Peyer's patch (tissue), 4 donors: ENCODE measurements around the gene GNAQ. TPM values are rescaled to one million over a fixed set of nuclear protein-coding genes. Genes with fewer than 3 reads are reported as not detected.
"Not testable (repeated sequence)": the region's sequence is repeated elsewhere in the genome, so short reads cannot be mapped to it uniquely, and the experiment has no call there.

Experiments
- DNase-seq, 3 donors: peaks; one replicate each; pipeline ENCODE4 v3.0.0-alpha.2; 2017 to 2019
- H3K27ac ChIP-seq, 4 donors: fragments of 200-600 bp; sonication (generic); one replicate each; pipeline ENCODE4 v1.5.1; 2016 to 2019
- H3K27me3 ChIP-seq, 2 donors: fragments of 200-600 bp; sonication (generic); one replicate each; pipeline ENCODE4 v1.5.1; 2019
- H3K36me3 ChIP-seq, 3 donors: fragments of 200-600 bp; sonication (generic); one replicate each; pipeline ENCODE4 v1.5.1; 2016 to 2019
- H3K4me1 ChIP-seq, 4 donors: fragments of 200-600 bp; sonication (generic); one replicate each; pipeline ENCODE4 v1.5.1; 2016 to 2019
- H3K4me3 ChIP-seq, 4 donors: fragments of 200-600 bp; sonication (generic); 1 replicate in 3 of 4; 2 replicates in 1 of 4; pipeline ENCODE4 v1.5.1; 2016 to 2019; ENCODE audit warnings: mild to moderate bottlenecking in 1 of 4
- H3K9me3 ChIP-seq, 4 donors: fragments of 200-600 bp; sonication (generic); one replicate each; pipeline ENCODE4 v1.5.1; 2016 to 2019; ENCODE audit warnings: mild to moderate bottlenecking in 1 of 4
- CTCF ChIP-seq, 6 experiments: fragments of 450-650 bp in 4 of 6; fragments of 200-600 bp in 2 of 6; sonication (generic) in 1 of 6; IDR thresholded peaks; one replicate each; pipeline ENCODE4 v1.5.1; 2017 to 2019; ENCODE audit warnings: antibody characterized with exemption in 6 of 6, mild to moderate bottlenecking in 3 of 6, moderate library complexity in 1 of 6
- POLR2A ChIP-seq, 2 donors: fragments of 450-650 bp; IDR thresholded peaks; one replicate each; pipeline ENCODE4 v1.5.1; 2017; ENCODE audit warnings: antibody characterized with exemption in 2 of 2, mild to moderate bottlenecking in 2 of 2, moderate library complexity in 2 of 2
- total RNA-seq, 4 donors: library from RNA; depleted of rRNA; stranded (reverse); fragments of >200 nt; gene quantifications; one replicate each; pipeline ENCODE4 v1.1.0, GENCODE V29; 2016

GNAQ gene
- total RNA-seq, 4 donors from 2014 or later: 28.7 to 45.4 (median 33.5) TPM

- no peak for DNase-seq
- no peaks in the 10 kb centered on the region for H3K27me3 ChIP-seq
- no peaks in the 10 kb centered on the region for H3K36me3 ChIP-seq
- no peak overlapping the region for H3K4me3 ChIP-seq
- H3K4me1 ChIP-seq: no peaks in the 10 kb centered on the region
- no peak overlapping the region for H3K27ac ChIP-seq
- no peaks in the 10 kb centered on the region for H3K9me3 ChIP-seq
- no peak for TF ChIP-seq CTCF (IDR thresholded peaks at IDR 0.05)
- TF ChIP-seq POLR2A (IDR thresholded peaks at IDR 0.05): no peak
Observed at GRCh38 chr9:78064075-78064474, 32.5 kb upstream of the GNAQ start.

GRCh38 chr9:78062710-78063109 lies 31.1 kb upstream of the GNAQ start:
- H3K4me1 ChIP-seq: no peaks in the 10 kb centered on the region
- no peaks in the 10 kb centered on the region for H3K9me3 ChIP-seq
- no peaks in the 10 kb centered on the region for H3K27me3 ChIP-seq
- no peaks in the 10 kb centered on the region for H3K36me3 ChIP-seq
- H3K27ac ChIP-seq: no peak overlapping the region
- no peak for DNase-seq
- H3K4me3 ChIP-seq: no peak overlapping the region
- TF ChIP-seq POLR2A (IDR thresholded peaks at IDR 0.05): no peak
- TF ChIP-seq CTCF (IDR thresholded peaks at IDR 0.05): no peak

- H3K36me3 ChIP-seq, H3K4me1 ChIP-seq, H3K9me3 ChIP-seq, DNase-seq, H3K27ac ChIP-seq, H3K27me3 ChIP-seq, H3K4me3 ChIP-seq: not testable (repeated sequence)
Observed at GRCh38 chr9:78054218-78054617, 22.6 kb upstream of the GNAQ start.

GRCh38 chr9:78053627-78054026 lies 22.0 kb upstream of the GNAQ start:
- H3K4me1 ChIP-seq: no peaks in the 10 kb centered on the region

GRCh38 chr9:78050421-78050820 lies 18.8 kb upstream of the GNAQ start:
- Histone ChIP-seq H3K27me3 (no peaks in the 10 kb centered on the region), H3K9me3 (no peaks in the 10 kb centered on the region), H3K4me3 (no peak overlapping the region), H3K4me1 (no peaks in the 10 kb centered on the region), H3K27ac (no peak overlapping the region), H3K36me3 (no peaks in the 10 kb centered on the region)
- DNase-seq: no peak
- TF ChIP-seq CTCF (IDR thresholded peaks at IDR 0.05) (no peak), POLR2A (IDR thresholded peaks at IDR 0.05) (no peak)

More at GRCh38 chr9:78053627-78054026, 22.0 kb upstream of the GNAQ start:
- Histone ChIP-seq H3K9me3 (no peaks in the 10 kb centered on the region), H3K4me3 (no peak overlapping the region), H3K27me3 (no peaks in the 10 kb centered on the region), H3K36me3 (no peaks in the 10 kb centered on the region), H3K27ac (no peak overlapping the region)
- TF ChIP-seq CTCF (IDR thresholded peaks at IDR 0.05) (no peak), POLR2A (IDR thresholded peaks at IDR 0.05) (no peak)
- DNase-seq: no peak

GRCh38 chr9:78049484-78049883 lies 17.9 kb upstream of the GNAQ start:
- TF ChIP-seq POLR2A (IDR thresholded peaks at IDR 0.05) (no peak), CTCF (IDR thresholded peaks at IDR 0.05) (no peak)
- DNase-seq: no peak
- H3K4me1 ChIP-seq: no peaks in the 10 kb centered on the region
- no peak overlapping the region for H3K27ac ChIP-seq
- H3K27me3 ChIP-seq: no peaks in the 10 kb centered on the region
- H3K9me3 ChIP-seq: no peaks in the 10 kb centered on the region
- no peaks in the 10 kb centered on the region for H3K36me3 ChIP-seq
- H3K4me3 ChIP-seq: no peak overlapping the region
